Neutrophil (primary cell): ENCODE data around the gene CCDC3.

ENCODE experiments used
- H3K27ac ChIP-seq: fragments of 200-600 bp; sonication (generic); 2 replicates; pipeline ENCODE4 v1.5.1; 2016; ENCODE audit warnings: mild to moderate bottlenecking, moderate library complexity
- H3K27me3 ChIP-seq: fragments of 200-600 bp; sonication (generic); 2 replicates; pipeline ENCODE4 v1.6.0; 2016; ENCODE audit warnings: mild to moderate bottlenecking
- H3K36me3 ChIP-seq: fragments of 200-600 bp; sonication (generic); 2 replicates; pipeline ENCODE4 v1.5.1; 2017
- H3K4me1 ChIP-seq, 2 experiments: fragments of 200-600 bp in 1 of 2; sonication (generic) in 1 of 2; 1 replicate in 1 of 2; 2 replicates in 1 of 2; pipeline versions ENCODE4 v1.5.1 to v1.6.1; 2013 to 2016; ENCODE audit warnings: low read depth in 1 of 2, low read length in 1 of 2, mild to moderate bottlenecking in 1 of 2, moderate library complexity in 1 of 2; ENCODE audit not compliant: control insufficient read depth in 1 of 2, insufficient read depth in 1 of 2
- H3K4me3 ChIP-seq, 2 experiments: fragments of 200-600 bp in 1 of 2; sonication (generic) in 1 of 2; 1 replicate in 1 of 2; 2 replicates in 1 of 2; pipeline ENCODE4 v1.5.1; 2013 to 2016; ENCODE audit warnings: low read depth in 1 of 2, low read length in 1 of 2, mild to moderate bottlenecking in 1 of 2, moderate library complexity in 1 of 2
- H3K9me3 ChIP-seq: fragments of 200-600 bp; sonication (generic); 2 replicates; pipeline ENCODE4 v1.5.1; 2016
- CTCF ChIP-seq: fragments of 200-600 bp; sonication (generic); IDR thresholded peaks from 2 replicates; pipeline ENCODE4 v1.5.1; 2016; ENCODE audit warnings: antibody characterized with exemption

Gene CCDC3

GRCh38 chr10:12946372-12946771 lies 55.1 kb downstream of the CCDC3 start:
- H3K9me3 ChIP-seq = no peaks in the 10 kb centered on the region
- no peaks in the 10 kb centered on the region for H3K27me3 ChIP-seq
- no peak overlapping the region for H3K4me3 ChIP-seq
- no peaks in the 10 kb centered on the region for H3K36me3 ChIP-seq
- no peak overlapping the region for H3K27ac ChIP-seq
- TF ChIP-seq CTCF = no peak
- H3K4me1 ChIP-seq = no peaks in the 10 kb centered on the region

- Histone ChIP-seq H3K9me3 (no peaks in the 10 kb centered on the region), H3K27me3 (no peaks in the 10 kb centered on the region), H3K36me3 (no peaks in the 10 kb centered on the region), H3K27ac (no peak overlapping the region), H3K4me1 (no peaks in the 10 kb centered on the region), H3K4me3 (no peak overlapping the region)
- TF ChIP-seq CTCF = no peak
These were observed 55.7 kb downstream of the CCDC3 start for GRCh38 chr10:12945690-12946359.

GRCh38 chr10:12944931-12945330 lies 56.6 kb downstream of the CCDC3 start:
- no peaks in the 10 kb centered on the region for H3K27me3 ChIP-seq
- H3K4me1 ChIP-seq = no peaks in the 10 kb centered on the region
- no peak for TF ChIP-seq CTCF
- no peaks in the 10 kb centered on the region for H3K9me3 ChIP-seq
- H3K27ac ChIP-seq = no peak overlapping the region
- H3K36me3 ChIP-seq = no peaks in the 10 kb centered on the region
- no peak overlapping the region for H3K4me3 ChIP-seq

- Histone ChIP-seq H3K4me1 (no peaks in the 10 kb centered on the region), H3K27ac (no peak overlapping the region), H3K27me3 (no peaks in the 10 kb centered on the region), H3K36me3 (no peaks in the 10 kb centered on the region), H3K9me3 (no peaks in the 10 kb centered on the region), H3K4me3 (no peak overlapping the region)
- no peak for TF ChIP-seq CTCF
These were observed 58.1 kb downstream of the CCDC3 start for GRCh38 chr10:12943425-12943824.

GRCh38 chr10:12941966-12942365 lies 59.5 kb downstream of the CCDC3 start:
- Histone ChIP-seq H3K9me3 (no peaks in the 10 kb centered on the region), H3K4me3 (no peak overlapping the region), H3K4me1 (no peaks in the 10 kb centered on the region), H3K36me3 (no peaks in the 10 kb centered on the region), H3K27ac (no peak overlapping the region), H3K27me3 (no peaks in the 10 kb centered on the region)
- no peak for TF ChIP-seq CTCF
